HG03571 (cell line): ENCODE results near the gene NFATC2IP.

Experiments used
- ATAC-seq: cut with Tn5 transposase; IDR thresholded peaks from one replicate; pipeline ENCODE4 v1.9.1; 2021; ENCODE audit not compliant: unreplicated experiment

Gene NFATC2IP

GRCh38 chr16:28950648-28951409 is at the start of gene NFATC2IP:
NFATC2IP (plus strand) TSS chr16:28950937; CDS start chr16:28951012, 75 bp downstream.
- ATAC-seq: peak; percentile 88

GRCh38 chr16:28901862-28902261 is 48.9 kb upstream of the NFATC2IP start:
- no peak for ATAC-seq

- no peak for ATAC-seq
These were observed 47.8 kb upstream of the NFATC2IP start for GRCh38 chr16:28902909-28903308.

- ATAC-seq: no peak
These were observed 47.2 kb upstream of the NFATC2IP start for GRCh38 chr16:28903344-28904042.

- no peak for ATAC-seq
These were observed 46.4 kb upstream of the NFATC2IP start for GRCh38 chr16:28904363-28904762.

- no peak for ATAC-seq
These were observed 45.9 kb upstream of the NFATC2IP start for GRCh38 chr16:28904828-28905227.

GRCh38 chr16:28905229-28905754 is 45.4 kb upstream of the NFATC2IP start:
- ATAC-seq: no peak

- no peak for ATAC-seq
These were observed 44.9 kb upstream of the NFATC2IP start for GRCh38 chr16:28905800-28906372.

GRCh38 chr16:28910086-28911031 is 40.4 kb upstream of the NFATC2IP start:
- ATAC-seq: no peak

GRCh38 chr16:28912558-28912957 is 38.2 kb upstream of the NFATC2IP start:
- ATAC-seq: no peak

- ATAC-seq: no peak
These were observed 36.6 kb upstream of the NFATC2IP start for GRCh38 chr16:28913946-28914724.

- no peak for ATAC-seq
These were observed 35.6 kb upstream of the NFATC2IP start for GRCh38 chr16:28915181-28915580.

- ATAC-seq: no peak
These were observed 33.6 kb upstream of the NFATC2IP start for GRCh38 chr16:28917095-28917494.

GRCh38 chr16:28918698-28919097 is 32.0 kb upstream of the NFATC2IP start:
- no peak for ATAC-seq

GRCh38 chr16:28923231-28923587 is 27.5 kb upstream of the NFATC2IP start:
- ATAC-seq: no peak

- peak; percentile 50 for ATAC-seq
These were observed 26.9 kb upstream of the NFATC2IP start for GRCh38 chr16:28923652-28924398.

GRCh38 chr16:28924399-28924761 is 26.4 kb upstream of the NFATC2IP start:
- ATAC-seq: no peak

GRCh38 chr16:28924762-28925385 is 25.9 kb upstream of the NFATC2IP start, which contains the start of gene RABEP2:
RABEP2 (minus strand) TSS chr16:28925238; CDS start chr16:28925163, 75 bp downstream.
- ATAC-seq: peak; percentile 52
